Prostate gland (tissue), 2 donors: ENCODE measurements around the gene TBX5. TPM values are rescaled to one million over a fixed set of nuclear protein-coding genes. Genes with fewer than 3 reads are reported as not detected.

ENCODE experiments used
- DNase-seq: peaks from one replicate; pipeline ENCODE4 v3.0.0-alpha.2; 2019; ENCODE audit warnings: low spot score
- H3K27ac ChIP-seq, 2 donors: fragments of 200-600 bp; sonication (generic); 2 replicates each; pipeline ENCODE4 v1.5.1; 2017 to 2019
- H3K27me3 ChIP-seq: fragments of 200-600 bp; sonication (generic); replicated peaks from 2 replicates; pipeline ENCODE4 v1.5.1; 2019; ENCODE audit not compliant: insufficient read depth
- H3K36me3 ChIP-seq, 2 donors: fragments of 200-600 bp; sonication (generic); 1 replicate in 1 of 2; 2 replicates in 1 of 2; pipeline versions ENCODE4 v1.5.1 to v1.8.1; 2017 to 2019
- H3K4me1 ChIP-seq: fragments of 200-600 bp; sonication (generic); replicated peaks from 2 replicates; pipeline ENCODE4 v1.5.1; 2019
- H3K4me3 ChIP-seq, 2 donors: fragments of 200-600 bp; sonication (generic); 2 replicates each; pipeline ENCODE4 v1.5.1; 2017 to 2019
- H3K9me3 ChIP-seq: fragments of 200-600 bp; sonication (generic); 2 replicates; pipeline ENCODE4 v1.5.1; 2017
- POLR2A ChIP-seq: fragments of 450-650 bp; IDR thresholded peaks from one replicate; pipeline ENCODE4 v1.6.1; 2016; ENCODE audit warnings: antibody characterized with exemption, mild to moderate bottlenecking
- POLR2AphosphoS5 ChIP-seq: sonication (generic); formaldehyde crosslinking; IDR thresholded peaks from one replicate; pipeline ENCODE4 v1.6.1; 2017; ENCODE audit warnings: antibody characterized with exemption
- WGBS: methylation state at CpG from one replicate; pipeline ENCODE4 v1.1.5; 2018; 5-methylcytosine and 5-hydroxymethylcytosine counted together
- intact Hi-C: fragments of 100-400 bp; cut with DNase I; formaldehyde crosslinking; loops from one replicate; pipeline ENCODE4 v1.14.2; 2022
- total RNA-seq, 2 donors: library from RNA; depleted of rRNA; stranded (reverse); fragments of >200 nt; gene quantifications; one replicate each; pipeline ENCODE4 v1.1.0, GENCODE V29; 2016
- TF ChIP-seq, protein P1 (sequence below), 4 experiments: fragments of 200-600 bp in 2 of 4; fragments of 450-650 bp in 2 of 4; sonication (generic) in 2 of 4; IDR thresholded peaks; 1 replicate in 3 of 4; 2 replicates in 1 of 4; pipeline ENCODE4 v1.5.1; 2016 to 2019; ENCODE audit warnings: antibody characterized with exemption in 4 of 4, mild to moderate bottlenecking in 2 of 4, moderate library complexity in 2 of 4

The TBX5 gene
- total RNA-seq, 2 donors from 2014 or later, result 0.34 to 4.9 TPM

GRCh38 chr12:114335607-114336006, 70.3 kb downstream of the TBX5 start:
- DNase-seq, result no peak
- H3K27ac ChIP-seq, result no peak overlapping the region
- TF ChIP-seq POLR2AphosphoS5 (no peak), POLR2A (no peak)
- no peaks in the 10 kb centered on the region for H3K4me1 ChIP-seq
- intact Hi-C loops, result no loop called here
- H3K4me3 ChIP-seq, result no peak overlapping the region
- H3K36me3 ChIP-seq, result no peaks in the 10 kb centered on the region
- H3K9me3 ChIP-seq, result no peaks in the 10 kb centered on the region
- WGBS, result 30% methylated on average over 5 of the region's 5 CpGs
- H3K27me3 ChIP-seq, result no peaks in the 10 kb centered on the region

DNA sequence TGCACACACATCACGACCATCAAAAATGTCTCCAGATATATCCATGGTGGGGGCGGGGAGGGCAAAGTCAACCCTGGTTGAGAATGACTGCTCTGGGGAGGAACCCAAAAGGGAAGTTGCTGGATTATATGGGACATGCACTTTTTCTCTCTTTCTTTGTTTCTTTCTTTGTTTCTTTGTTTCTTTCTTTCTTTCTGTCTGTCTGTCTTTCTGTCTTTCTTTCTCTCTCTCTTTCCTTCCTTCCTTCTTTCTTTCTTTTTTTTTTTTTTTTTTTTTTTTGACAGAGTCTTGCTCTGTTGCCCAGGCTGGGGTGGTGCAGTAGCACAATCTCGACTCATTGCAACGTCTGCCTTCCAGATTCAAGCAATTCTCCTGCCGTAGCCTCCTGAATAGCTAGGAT, 71.5 kb downstream of the TBX5 start:
- no peak overlapping the region for H3K4me3 ChIP-seq
- TF ChIP-seq POLR2A (no peak), POLR2AphosphoS5 (no peak)
- TF ChIP-seq, protein P1, sequence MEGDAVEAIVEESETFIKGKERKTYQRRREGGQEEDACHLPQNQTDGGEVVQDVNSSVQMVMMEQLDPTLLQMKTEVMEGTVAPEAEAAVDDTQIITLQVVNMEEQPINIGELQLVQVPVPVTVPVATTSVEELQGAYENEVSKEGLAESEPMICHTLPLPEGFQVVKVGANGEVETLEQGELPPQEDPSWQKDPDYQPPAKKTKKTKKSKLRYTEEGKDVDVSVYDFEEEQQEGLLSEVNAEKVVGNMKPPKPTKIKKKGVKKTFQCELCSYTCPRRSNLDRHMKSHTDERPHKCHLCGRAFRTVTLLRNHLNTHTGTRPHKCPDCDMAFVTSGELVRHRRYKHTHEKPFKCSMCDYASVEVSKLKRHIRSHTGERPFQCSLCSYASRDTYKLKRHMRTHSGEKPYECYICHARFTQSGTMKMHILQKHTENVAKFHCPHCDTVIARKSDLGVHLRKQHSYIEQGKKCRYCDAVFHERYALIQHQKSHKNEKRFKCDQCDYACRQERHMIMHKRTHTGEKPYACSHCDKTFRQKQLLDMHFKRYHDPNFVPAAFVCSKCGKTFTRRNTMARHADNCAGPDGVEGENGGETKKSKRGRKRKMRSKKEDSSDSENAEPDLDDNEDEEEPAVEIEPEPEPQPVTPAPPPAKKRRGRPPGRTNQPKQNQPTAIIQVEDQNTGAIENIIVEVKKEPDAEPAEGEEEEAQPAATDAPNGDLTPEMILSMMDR (IDR thresholded peaks at IDR 0.05), result no peak
- no peaks in the 10 kb centered on the region for H3K4me1 ChIP-seq
- H3K36me3 ChIP-seq, result no peaks in the 10 kb centered on the region
- intact Hi-C loops, result no loop called here
- no peaks in the 10 kb centered on the region for H3K9me3 ChIP-seq
- H3K27me3 ChIP-seq, result no peaks in the 10 kb centered on the region
- WGBS, result 80% methylated on average over 5 of the region's 5 CpGs
- DNase-seq, result no peak
- H3K27ac ChIP-seq, result no peak overlapping the region

DNA sequence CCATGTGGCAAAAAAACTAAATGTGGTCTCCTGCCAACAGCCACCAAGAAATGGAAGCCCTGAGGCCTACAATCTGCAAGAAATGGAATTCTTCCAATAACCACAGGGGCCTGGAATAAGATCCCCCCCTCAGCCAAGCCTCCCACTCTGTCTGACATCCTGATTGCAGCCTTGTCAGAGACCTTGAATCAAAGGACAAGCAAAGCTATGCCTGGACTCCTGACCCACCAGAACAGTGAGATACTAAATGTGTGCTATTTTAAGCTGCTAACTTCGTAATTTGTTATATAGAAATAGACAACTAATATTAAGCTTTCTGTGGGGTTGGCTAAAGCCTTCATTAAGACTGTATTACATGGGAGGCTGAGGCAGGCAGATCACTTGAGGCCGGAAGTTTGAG, 77.7 kb downstream of the TBX5 start:
- H3K4me3 ChIP-seq, result no peak overlapping the region
- no peaks in the 10 kb centered on the region for H3K27me3 ChIP-seq
- no peak for DNase-seq
- H3K36me3 ChIP-seq, result no peaks in the 10 kb centered on the region
- no peaks in the 10 kb centered on the region for H3K9me3 ChIP-seq
- WGBS, result 83% methylated on average over 2 of the region's 2 CpGs
- H3K27ac ChIP-seq, result no peak overlapping the region
- intact Hi-C loops, result no loop called here
- TF ChIP-seq POLR2AphosphoS5, result no peak
- TF ChIP-seq, protein P1 (IDR thresholded peaks at IDR 0.05), result no peak
- no peak for TF ChIP-seq POLR2A
- H3K4me1 ChIP-seq, result no peaks in the 10 kb centered on the region

- no peaks in the 10 kb centered on the region for H3K4me1 ChIP-seq
- H3K27me3 ChIP-seq, result peaks cover under 1% of the 10 kb centered on the region
- no peaks in the 10 kb centered on the region for H3K36me3 ChIP-seq
- H3K4me3 ChIP-seq, result no peak overlapping the region
- TF ChIP-seq, protein P1 (IDR thresholded peaks at IDR 0.05), result no peak
- TF ChIP-seq POLR2A (no peak), POLR2AphosphoS5 (no peak)
- intact Hi-C loops, result no loop called here
- no peaks in the 10 kb centered on the region for H3K9me3 ChIP-seq
- H3K27ac ChIP-seq, result no peak overlapping the region
- DNase-seq, result no peak
These were observed 78.2 kb downstream of the TBX5 start for GRCh38 chr12:114327765-114328164.

DNA sequence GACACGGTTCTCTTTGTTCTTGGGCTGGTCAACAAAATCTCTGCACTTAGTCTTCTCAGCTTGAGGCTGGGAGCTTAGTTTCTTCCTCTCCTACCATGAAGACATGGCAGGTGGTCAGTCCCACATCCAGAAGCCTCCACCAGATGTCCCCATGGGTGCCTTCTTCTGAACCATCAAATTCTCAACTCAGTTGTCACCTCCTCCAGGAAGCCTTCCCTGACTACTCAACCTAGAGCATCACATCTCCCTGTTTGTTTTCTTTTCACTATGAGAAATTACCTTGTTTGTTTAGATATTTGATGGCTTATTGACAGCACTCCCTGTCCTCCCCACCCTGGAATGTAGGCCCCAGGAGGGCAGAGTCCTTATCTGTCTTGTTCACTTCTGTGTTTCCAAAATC, 84.4 kb downstream of the TBX5 start:
- H3K27ac ChIP-seq, result no peak overlapping the region
- intact Hi-C loops, result no loop called here
- no peak overlapping the region for H3K4me3 ChIP-seq
- peaks cover 6% of the 10 kb centered on the region for H3K27me3 ChIP-seq
- H3K4me1 ChIP-seq, result no peaks in the 10 kb centered on the region
- 100% methylated on average over 1 of the region's 1 CpG for WGBS
- TF ChIP-seq POLR2A (no peak), POLR2AphosphoS5 (no peak)
- TF ChIP-seq, protein P1 (IDR thresholded peaks at IDR 0.05), result no peak
- no peak for DNase-seq
- H3K9me3 ChIP-seq, result no peaks in the 10 kb centered on the region
- H3K36me3 ChIP-seq, result no peaks in the 10 kb centered on the region
